Measurements from ENCODE around the gene TAF8.

Gene TAF8

GRCh38 chr6:42125663-42126062 is 75.3 kb downstream of the TAF8 start:
- DNase-seq, result no peak

GRCh38 chr6:42128460-42129359 is 78.4 kb downstream of the TAF8 start:
- peak; percentile 74 for DNase-seq

DNA sequence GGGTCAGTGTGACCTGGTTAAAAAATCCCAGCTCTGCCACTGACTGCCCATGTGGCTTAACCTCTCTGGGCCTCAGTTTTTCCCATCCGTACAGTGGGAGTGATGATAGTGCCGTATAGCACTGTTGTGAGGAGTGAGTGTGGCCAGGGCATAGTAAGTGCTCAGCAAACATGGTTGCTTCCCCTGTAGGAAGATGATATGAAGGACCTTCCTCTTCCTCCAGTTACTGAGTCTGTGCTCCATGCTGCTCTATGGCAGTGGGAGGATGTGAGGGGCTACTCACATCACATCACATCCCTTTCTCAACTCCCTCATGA is 79.0 kb downstream of the TAF8 start:
- DNase-seq, result no peak

GRCh38 chr6:42131531-42131930 is 81.2 kb downstream of the TAF8 start:
- no peak for DNase-seq

DNA sequence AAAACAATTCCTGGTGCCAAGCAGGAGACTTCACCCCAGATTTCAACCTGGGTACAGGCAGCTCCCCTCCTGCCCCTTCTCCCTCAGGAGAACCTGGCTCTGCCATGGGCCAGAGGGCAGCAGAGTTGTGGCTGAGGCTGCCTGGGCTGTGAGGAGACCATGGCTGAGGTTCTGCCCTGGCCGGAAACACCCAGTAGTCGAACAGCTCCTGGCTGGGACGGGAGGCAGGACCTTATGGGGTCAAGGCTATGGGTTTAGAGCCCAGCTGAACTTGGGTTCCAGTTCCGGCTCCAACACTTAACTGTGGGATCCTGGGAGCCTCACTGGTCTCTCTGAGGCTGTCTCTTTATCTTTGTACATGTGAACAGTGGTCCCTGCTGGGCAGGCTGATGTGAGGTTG is 83.6 kb downstream of the TAF8 start:
- DNase-seq, result no peak

DNA sequence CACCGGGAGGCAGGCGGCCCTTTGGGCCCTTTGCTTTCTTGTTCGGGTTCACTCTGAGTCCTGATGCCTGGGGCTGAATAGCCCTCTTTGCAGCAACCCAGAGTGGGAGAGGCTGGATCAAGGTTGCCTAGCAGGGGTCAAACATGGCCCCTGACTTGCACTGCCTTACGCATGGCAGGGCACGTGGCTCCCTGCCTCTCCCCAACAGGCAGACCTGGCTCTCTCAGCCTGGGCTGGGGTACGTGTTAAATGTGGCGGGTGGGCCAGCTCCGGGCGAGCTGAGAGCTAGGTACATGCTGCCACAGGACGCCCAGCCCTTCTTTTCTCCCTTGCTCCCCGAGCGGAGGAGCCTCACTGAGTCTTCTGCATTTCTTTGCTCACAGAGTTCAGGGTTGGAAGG is 84.8 kb downstream of the TAF8 start:
- no peak for DNase-seq

- DNase-seq, result no peak
These were observed 85.4 kb downstream of the TAF8 start for GRCh38 chr6:42135722-42136121.

DNA sequence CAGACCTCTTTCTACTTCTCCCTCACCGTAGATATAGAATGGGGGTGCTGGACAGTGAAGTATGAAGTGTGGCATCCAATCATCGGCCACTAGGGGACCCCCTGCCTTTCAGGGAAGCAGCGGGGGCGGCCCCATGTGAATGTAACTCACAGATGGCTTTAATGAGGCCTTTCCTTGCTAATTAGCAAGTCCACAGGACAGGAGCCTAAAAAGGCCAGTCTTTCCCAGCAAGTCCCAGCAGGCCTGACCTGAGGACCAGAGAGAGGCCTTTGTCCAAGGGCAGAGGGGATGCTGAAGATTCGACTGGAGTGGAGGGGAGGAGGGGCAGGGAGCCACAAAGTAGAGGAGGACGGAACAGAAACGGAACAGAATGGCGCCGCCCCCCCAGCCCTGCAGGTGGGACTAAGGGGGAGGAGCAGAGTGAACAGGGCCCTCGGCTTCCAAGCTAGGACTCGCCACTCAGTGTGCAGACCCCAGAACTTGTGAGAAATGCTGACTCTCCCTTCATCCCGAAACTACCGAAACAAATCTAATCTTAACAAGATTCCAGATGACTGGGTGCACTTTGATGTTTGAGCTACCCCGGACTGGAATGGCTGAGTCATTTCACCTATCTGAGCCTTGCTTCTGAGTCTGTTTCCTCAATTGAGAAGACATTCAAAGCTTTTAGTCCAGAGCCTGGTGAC is 86.3 kb downstream of the TAF8 start:
- peak; percentile 71 for DNase-seq

All from OCI-M1 (cell line).